Endometrial microvascular endothelial cells (primary cell): Measurements from ENCODE around the gene PKNOX2. TPM values are rescaled to one million over a fixed set of nuclear protein-coding genes. Genes with fewer than 3 reads are reported as not detected.

Source experiments
- in situ Hi-C: cut with HindIII; loops from 2 replicates; pipeline ENCODE4 v1.10.0; 2017; ENCODE audit warnings: low sequenced_read_pairs, low pct_unique_long_range_greater_than_20kb; ENCODE audit errors: inconsistent ontology term
- total RNA-seq: library from RNA; depleted of rRNA; stranded (reverse); fragments of >200 nt; gene quantifications from one replicate; pipeline ENCODE4 v1.2.3, GENCODE V29; 2015; ENCODE audit errors: inconsistent ontology term

PKNOX2 gene
- total RNA-seq, 1 donor from 2014 or later = not detected

- in situ Hi-C loops = no loop called here
These were observed 10.7 kb upstream of the PKNOX2 start for GRCh38 chr11:125153837-125154236.

- in situ Hi-C loops = no loop called here
These were observed 10.0 kb upstream of the PKNOX2 start for GRCh38 chr11:125154378-125155099.

DNA sequence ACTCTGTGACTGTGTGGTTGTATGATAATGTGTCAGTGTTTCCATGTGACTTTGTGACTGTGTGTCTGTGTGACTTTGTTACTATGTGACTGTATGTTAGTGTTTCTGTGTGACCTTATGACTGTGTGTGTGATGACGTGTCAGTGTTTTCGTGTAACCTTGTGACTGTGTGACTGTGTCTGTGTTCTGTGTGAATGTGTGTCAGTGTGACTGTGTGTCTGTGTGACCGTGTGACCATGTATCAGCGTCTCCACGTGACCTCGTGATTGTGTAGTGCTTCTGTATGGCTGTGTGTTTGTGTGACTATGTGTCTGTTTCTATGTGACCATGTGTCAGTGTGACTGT, 9.5 kb upstream of the PKNOX2 start:
- in situ Hi-C loops = no loop called here

- in situ Hi-C loops = no loop called here
These were observed 8.8 kb upstream of the PKNOX2 start for GRCh38 chr11:125155767-125156166.

DNA sequence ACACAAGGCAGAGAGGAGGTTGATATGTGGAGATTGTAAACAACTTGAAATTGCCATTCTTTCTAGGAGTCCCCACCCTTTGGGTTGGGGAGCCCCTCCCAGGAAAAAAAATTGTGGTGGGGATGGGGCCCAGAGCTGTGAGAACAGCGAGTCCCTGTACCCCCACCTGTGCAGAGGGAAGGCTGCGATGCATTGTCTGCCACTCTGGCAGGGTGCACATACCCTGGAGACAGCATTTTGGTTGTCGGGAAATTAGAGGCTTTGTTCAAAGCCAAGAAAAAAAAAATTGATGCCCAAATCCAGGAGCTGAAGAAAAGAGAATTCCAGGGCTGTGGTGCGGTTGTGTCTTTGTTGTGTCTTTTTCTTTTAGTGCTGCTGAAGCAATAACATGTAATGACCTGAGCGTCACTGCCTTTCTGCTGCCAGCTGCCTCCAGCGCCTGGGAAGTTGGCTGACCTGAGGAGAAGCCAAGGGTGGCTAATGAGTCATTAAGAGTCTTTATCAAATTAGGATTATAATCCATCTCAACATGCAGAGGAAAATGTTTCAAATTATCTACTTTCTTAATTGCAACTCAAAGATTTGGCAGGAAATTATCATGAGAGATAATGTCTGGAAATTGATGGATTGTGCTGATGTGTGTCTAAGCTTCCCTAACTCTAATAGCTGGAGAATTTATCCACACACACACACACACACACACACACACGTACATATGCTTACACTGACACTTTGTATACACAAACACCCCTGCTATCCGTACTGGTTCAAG, 8.0 kb upstream of the PKNOX2 start:
- in situ Hi-C loops = no loop called here

DNA sequence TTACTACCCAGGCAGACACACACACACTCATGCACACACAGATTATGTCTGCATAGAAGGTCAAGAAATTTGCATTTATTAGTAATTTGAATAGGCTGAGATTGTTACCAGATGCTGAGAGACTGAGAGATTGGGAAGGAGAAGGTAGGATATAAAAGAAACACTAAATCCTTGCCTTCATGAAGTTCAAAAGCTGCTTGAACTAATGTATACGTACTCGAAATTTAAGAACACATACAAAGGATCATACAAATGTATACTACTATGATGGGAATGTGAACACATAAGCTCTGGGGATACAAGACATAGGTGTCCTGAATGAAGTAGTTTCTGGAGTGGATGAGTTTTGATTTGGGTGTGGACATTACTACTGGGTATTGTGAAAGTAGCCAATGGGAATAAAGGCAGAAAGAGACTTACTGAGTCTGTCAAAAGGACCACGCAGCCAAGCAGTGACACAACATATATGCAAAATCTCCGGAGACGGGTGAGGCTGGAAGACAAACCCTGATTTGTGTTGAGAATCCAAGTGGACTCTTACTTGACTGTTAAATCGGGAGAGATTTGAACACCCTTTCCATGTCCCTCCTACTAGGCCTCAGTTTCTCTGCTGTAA, 7.3 kb upstream of the PKNOX2 start:
- in situ Hi-C loops = no loop called here

GRCh38 chr11:125157953-125158680, 6.4 kb upstream of the PKNOX2 start:
- in situ Hi-C loops = no loop called here

DNA sequence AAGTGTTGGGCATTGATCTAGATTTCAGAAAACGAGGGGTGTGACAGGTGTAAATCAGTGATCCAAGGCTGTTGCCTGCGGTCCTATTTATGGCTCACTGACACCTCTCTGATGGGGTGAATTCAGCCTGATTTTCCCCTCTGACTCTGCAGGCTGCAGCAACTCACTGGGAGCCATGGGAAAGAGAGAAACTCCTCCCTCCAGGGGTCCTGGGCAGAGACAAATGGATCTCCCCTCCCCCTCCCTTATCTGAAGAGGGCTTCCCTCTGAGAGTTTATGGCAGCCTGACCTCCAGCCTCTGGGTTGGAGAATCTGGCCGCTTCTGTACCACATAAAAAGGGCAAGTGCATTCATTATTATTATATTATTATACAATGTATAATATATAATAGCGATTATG, 1.8 kb upstream of the PKNOX2 start:
- in situ Hi-C loops = no loop called here

GRCh38 chr11:125163431-125164063, 1.0 kb upstream of the PKNOX2 start:
- in situ Hi-C loops = no loop called here

DNA sequence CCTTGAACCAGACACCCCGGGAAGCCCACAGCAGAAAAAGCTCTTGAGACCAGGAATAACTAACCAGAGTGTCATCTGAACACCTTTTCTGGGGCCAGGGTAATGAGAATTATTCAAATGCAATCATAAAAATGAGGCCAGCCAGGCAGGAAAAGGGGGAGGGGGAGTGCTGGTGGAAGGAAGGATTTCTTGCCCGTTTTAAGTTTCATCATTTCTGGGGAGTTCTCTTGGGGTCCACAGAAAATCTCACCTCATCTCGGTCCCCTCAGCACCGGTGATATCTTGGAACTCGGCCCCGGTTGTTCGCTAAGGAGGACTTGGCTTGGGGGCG, 495 bp upstream of the PKNOX2 start:
- in situ Hi-C loops = no loop called here

DNA sequence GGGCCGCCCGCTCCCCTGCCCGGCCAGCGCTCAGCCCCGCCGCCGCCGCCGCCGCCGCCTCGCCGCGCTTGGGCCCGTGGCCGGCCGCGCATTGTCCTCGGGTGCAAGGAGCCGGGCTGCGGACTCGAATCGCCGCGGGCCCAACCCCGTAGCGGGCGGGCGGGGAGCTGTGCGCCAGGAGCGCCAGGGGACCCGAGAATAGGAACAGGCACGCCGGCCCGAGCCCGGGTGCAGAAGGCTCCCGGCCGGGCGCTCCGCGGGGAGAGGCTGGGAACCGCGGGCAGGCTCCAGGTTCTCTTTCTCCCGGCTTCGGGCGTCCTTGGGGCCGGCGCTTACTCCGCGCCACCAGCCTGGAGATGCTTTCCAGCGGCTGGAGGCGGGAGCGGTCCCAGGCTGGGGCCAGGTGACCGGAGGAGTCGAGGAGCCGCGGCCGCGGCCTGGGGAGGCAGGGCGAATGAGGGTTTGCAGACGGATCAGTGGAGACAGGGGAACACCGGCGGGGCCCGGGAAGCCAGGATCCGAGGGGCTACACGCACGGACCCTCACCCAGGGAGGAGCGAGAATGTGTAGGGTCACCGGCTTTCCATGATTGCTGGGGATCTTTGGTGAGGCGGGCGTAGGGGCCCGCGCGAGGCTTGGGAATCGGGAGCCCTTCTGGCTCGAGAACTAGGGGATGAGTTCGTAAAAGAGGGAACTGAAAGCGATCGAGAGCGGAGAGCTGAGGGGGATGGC, 726 bp downstream of the PKNOX2 start:
- in situ Hi-C loops = no loop called here

GRCh38 chr11:125165843-125166763, 1.6 kb downstream of the PKNOX2 start:
- in situ Hi-C loops = no loop called here

- in situ Hi-C loops = no loop called here
These were observed 2.3 kb downstream of the PKNOX2 start for GRCh38 chr11:125166764-125167291.

GRCh38 chr11:125167292-125167953, 2.9 kb downstream of the PKNOX2 start:
- in situ Hi-C loops = no loop called here

GRCh38 chr11:125167954-125168835, 3.6 kb downstream of the PKNOX2 start:
- in situ Hi-C loops = no loop called here

GRCh38 chr11:125168918-125169456, 4.4 kb downstream of the PKNOX2 start:
- in situ Hi-C loops = no loop called here
